ENCODE measurements around the gene FRAS1.

GRCh38 chr4:78220283-78220682, 163.2 kb downstream of the FRAS1 start:
- TF ChIP-seq REST (IDR thresholded peaks at IDR 0.05; ENCODE audit: insufficient read depth in 1 of 2, low read depth in 2 of 2, low read length in 2 of 2) = no peak
- no peak for TF ChIP-seq POLR2AphosphoS5 (IDR thresholded peaks at IDR 0.05; ENCODE audit: low read depth, low read length)

Data from PFSK-1 (cell line).